HEK293 (cell line): ENCODE data around the gene SIRPB2.
A peak's percentile ranks its signal among the peaks of the same experiment; 100 is the strongest.

Experiments
- GLI4 ChIP-seq: fragments of 450-650 bp; formaldehyde crosslinking; IDR thresholded peaks from 2 replicates; pipeline ENCODE4 v1.5.1; 2016; ENCODE audit warnings: missing biosample characterization, missing genetic modification characterization
- HOXC10 ChIP-seq: sonication (generic); formaldehyde crosslinking; IDR thresholded peaks from 2 replicates; pipeline ENCODE4 v1.8.1; 2023; ENCODE audit warnings: mild to moderate bottlenecking, missing genetic modification reagents
- IKZF3 ChIP-seq: fragments of 450-650 bp; IDR thresholded peaks from 2 replicates; pipeline ENCODE4 v1.5.0; 2018; ENCODE audit warnings: missing biosample characterization, mild to moderate bottlenecking, missing genetic modification characterization, moderate library complexity
- KLF7 ChIP-seq: fragments of 450-650 bp; formaldehyde crosslinking; IDR thresholded peaks from 2 replicates; pipeline ENCODE4 v1.5.1; 2016; ENCODE audit warnings: missing biosample characterization, missing genetic modification characterization, borderline replicate concordance
- MEIS1 ChIP-seq: sonication (generic); formaldehyde crosslinking; IDR thresholded peaks from 2 replicates; pipeline ENCODE4 v1.8.1; 2022; ENCODE audit warnings: missing genetic modification reagents, mild to moderate bottlenecking, borderline replicate concordance
- MZF1 ChIP-seq: fragments of 450-650 bp; formaldehyde crosslinking; IDR thresholded peaks from 2 replicates; pipeline ENCODE4 v1.5.1; 2017; ENCODE audit warnings: missing biosample characterization, missing genetic modification characterization, borderline replicate concordance
- ZBTB48 ChIP-seq: fragments of 450-650 bp; formaldehyde crosslinking; IDR thresholded peaks from 2 replicates; pipeline ENCODE4 v1.5.1; 2016; ENCODE audit warnings: missing biosample characterization, missing genetic modification characterization
- ZBTB7A ChIP-seq: fragments of 450-650 bp; formaldehyde crosslinking; IDR thresholded peaks from 2 replicates; pipeline ENCODE4 v1.5.1; 2016; ENCODE audit warnings: low read depth, missing biosample characterization, missing genetic modification characterization
- ZNF19 ChIP-seq: fragments of 450-650 bp; formaldehyde crosslinking; IDR thresholded peaks from 2 replicates; pipeline ENCODE4; 2016; ENCODE audit warnings: missing biosample characterization, missing genetic modification characterization, low read depth
- ZNF202 ChIP-seq: fragments of 450-650 bp; formaldehyde crosslinking; IDR thresholded peaks from 2 replicates; pipeline ENCODE4 v1.5.1; 2016; ENCODE audit warnings: missing biosample characterization, missing genetic modification characterization, borderline replicate concordance
- ZNF324 ChIP-seq: fragments of 450-650 bp; formaldehyde crosslinking; IDR thresholded peaks from 2 replicates; pipeline ENCODE4 v1.5.1; 2016; ENCODE audit warnings: missing biosample characterization, missing genetic modification characterization
- ZNF366 ChIP-seq: fragments of 450-650 bp; formaldehyde crosslinking; conservative IDR thresholded peaks from 2 replicates; pipeline ENCODE4 v1.5.1; 2016; ENCODE audit warnings: missing biosample characterization, missing genetic modification characterization
- ZNF433 ChIP-seq: fragments of 450-650 bp; formaldehyde crosslinking; IDR thresholded peaks from 2 replicates; pipeline ENCODE4 v1.5.1; 2016; ENCODE audit warnings: missing biosample characterization, missing genetic modification characterization, low read depth
- ZNF529 ChIP-seq: fragments of 450-650 bp; formaldehyde crosslinking; IDR thresholded peaks from 2 replicates; pipeline ENCODE4 v1.5.1; 2017; ENCODE audit warnings: missing genetic modification characterization, missing biosample characterization; ENCODE audit not compliant: insufficient replicate concordance
- ZNF558 ChIP-seq: fragments of 450-650 bp; formaldehyde crosslinking; IDR thresholded peaks from 2 replicates; pipeline ENCODE4 v1.5.1; 2016; ENCODE audit warnings: missing biosample characterization, missing genetic modification characterization
- ZNF571 ChIP-seq: fragments of 450-650 bp; formaldehyde crosslinking; IDR thresholded peaks from 2 replicates; pipeline ENCODE4 v1.5.0; 2017; ENCODE audit warnings: missing biosample characterization, missing genetic modification characterization
- ZNF623 ChIP-seq: fragments of 450-650 bp; formaldehyde crosslinking; IDR thresholded peaks from 2 replicates; pipeline ENCODE4 v1.5.1; 2016; ENCODE audit warnings: missing biosample characterization, missing genetic modification characterization
- ZNF677 ChIP-seq: fragments of 450-650 bp; IDR thresholded peaks from 2 replicates; pipeline ENCODE4 v1.5.0; 2018; ENCODE audit warnings: missing biosample characterization, mild to moderate bottlenecking, missing genetic modification characterization, moderate library complexity
- ZNF704 ChIP-seq: fragments of 450-650 bp; formaldehyde crosslinking; IDR thresholded peaks from 2 replicates; pipeline ENCODE4 v1.5.1; 2016; ENCODE audit warnings: missing biosample characterization, missing genetic modification characterization
- ZNF747 ChIP-seq: fragments of 450-650 bp; formaldehyde crosslinking; IDR thresholded peaks from 2 replicates; pipeline ENCODE4 v1.5.1; 2016; ENCODE audit warnings: missing biosample characterization, missing genetic modification characterization
- ZNF785 ChIP-seq: fragments of 450-650 bp; formaldehyde crosslinking; IDR thresholded peaks from 2 replicates; pipeline ENCODE4 v1.5.1; 2016; ENCODE audit warnings: missing biosample characterization, missing genetic modification characterization
- TF ChIP-seq, protein P1 (sequence below): fragments of 450-650 bp; formaldehyde crosslinking; IDR thresholded peaks from 2 replicates; pipeline ENCODE4 v1.5.1; 2016; ENCODE audit warnings: missing biosample characterization, missing genetic modification characterization
- TF ChIP-seq, protein P2 (sequence below): fragments of 450-650 bp; formaldehyde crosslinking; IDR thresholded peaks from 2 replicates; pipeline ENCODE4 v1.5.1; 2016; ENCODE audit warnings: missing biosample characterization, missing genetic modification characterization
- TF ChIP-seq, protein P3 (sequence below): fragments of 450-650 bp; formaldehyde crosslinking; IDR thresholded peaks from 2 replicates; pipeline ENCODE4 v1.5.1; 2016; ENCODE audit warnings: missing biosample characterization, missing genetic modification characterization
- TF ChIP-seq, protein P4 (sequence below): fragments of 450-650 bp; formaldehyde crosslinking; IDR thresholded peaks from 2 replicates; pipeline ENCODE4 v1.5.1; 2016; ENCODE audit warnings: missing biosample characterization, missing genetic modification characterization, borderline replicate concordance
- TF ChIP-seq, protein P5 (sequence below): fragments of 450-650 bp; formaldehyde crosslinking; IDR thresholded peaks from 2 replicates; pipeline ENCODE4 v1.5.1; 2016; ENCODE audit warnings: missing biosample characterization, missing genetic modification characterization

Gene SIRPB2

DNA sequence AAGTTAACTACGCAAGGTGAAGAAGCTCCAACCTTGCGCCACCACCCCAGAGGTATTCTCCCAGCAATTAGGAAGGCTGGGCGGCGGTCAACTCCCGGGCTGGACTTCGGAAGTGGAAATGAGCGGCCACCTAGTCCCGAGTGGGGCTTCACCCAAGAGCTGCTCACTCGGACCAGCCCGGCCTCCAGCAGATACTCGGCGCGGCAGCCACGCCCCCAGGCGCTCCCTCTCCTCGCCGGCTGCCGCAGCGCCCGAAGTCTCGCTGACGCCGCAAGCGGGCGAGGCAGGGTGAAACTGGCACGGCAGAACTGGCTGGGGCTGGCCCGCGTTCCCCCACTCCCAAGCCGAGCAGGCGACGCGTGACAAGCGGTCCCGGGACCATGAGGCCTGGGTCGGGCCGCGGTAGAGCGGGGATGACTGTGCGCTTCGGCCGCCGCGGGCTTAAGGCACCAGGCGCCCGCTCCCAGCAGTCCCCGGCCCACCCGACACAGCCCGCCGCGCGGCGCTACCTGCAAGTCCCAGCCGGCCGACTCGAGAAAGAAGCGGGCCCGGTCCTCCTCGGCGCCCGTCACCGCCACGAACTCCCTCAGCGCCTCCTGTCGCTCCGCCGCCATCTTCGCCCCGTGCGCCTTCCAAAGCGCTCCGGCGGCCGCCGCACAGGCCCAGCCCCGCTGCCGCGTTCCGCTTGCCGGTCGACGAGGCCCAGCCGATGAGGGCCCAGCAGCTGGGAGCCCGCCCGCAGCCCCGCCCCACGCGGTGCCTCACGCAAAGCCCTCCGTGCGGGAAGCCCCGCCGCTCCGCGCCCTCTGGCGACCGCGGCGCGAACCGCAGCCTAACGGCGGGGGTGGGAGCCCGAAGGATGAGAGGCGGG, 24.8 kb downstream of the SIRPB2 start, which contains the start of gene NSFL1C (continued):
- TF ChIP-seq ZBTB48 (tag by site-specific recombination) (peak; percentile 48), ZNF785 (tag by site-specific recombination) (0 out of 2 replicates have a peak, but pooled peaks have one; percentile 23), ZNF529 (tag by site-specific recombination) (no peak), IKZF3 (tag by site-specific recombination) (peak; percentile 80), ZNF19 (tag by site-specific recombination) (no peak), MZF1 (tag by site-specific recombination) (no peak), ZNF433 (tag by site-specific recombination) (no peak), MEIS1 (CRISPR knock-in tag) (no peak), KLF7 (tag by site-specific recombination) (no peak), ZNF704 (tag by site-specific recombination) (no peak), GLI4 (tag by site-specific recombination) (no peak), HOXC10 (no peak), ZBTB7A (tag by site-specific recombination) (no peak; the same call in 1 of the 2 replicates), ZNF366 (tag by site-specific recombination) (no peak), ZNF202 (tag by site-specific recombination) (no peak), ZNF558 (no peak), ZNF747 (tag by site-specific recombination) (no peak), ZNF623 (no peak), ZNF677 (tag by site-specific recombination) (peak; percentile 79), ZNF571 (tag by site-specific recombination) (no peak), ZNF324 (peak; percentile 46; the same call in 1 of the 2 replicates)
- TF ChIP-seq, protein P1, sequence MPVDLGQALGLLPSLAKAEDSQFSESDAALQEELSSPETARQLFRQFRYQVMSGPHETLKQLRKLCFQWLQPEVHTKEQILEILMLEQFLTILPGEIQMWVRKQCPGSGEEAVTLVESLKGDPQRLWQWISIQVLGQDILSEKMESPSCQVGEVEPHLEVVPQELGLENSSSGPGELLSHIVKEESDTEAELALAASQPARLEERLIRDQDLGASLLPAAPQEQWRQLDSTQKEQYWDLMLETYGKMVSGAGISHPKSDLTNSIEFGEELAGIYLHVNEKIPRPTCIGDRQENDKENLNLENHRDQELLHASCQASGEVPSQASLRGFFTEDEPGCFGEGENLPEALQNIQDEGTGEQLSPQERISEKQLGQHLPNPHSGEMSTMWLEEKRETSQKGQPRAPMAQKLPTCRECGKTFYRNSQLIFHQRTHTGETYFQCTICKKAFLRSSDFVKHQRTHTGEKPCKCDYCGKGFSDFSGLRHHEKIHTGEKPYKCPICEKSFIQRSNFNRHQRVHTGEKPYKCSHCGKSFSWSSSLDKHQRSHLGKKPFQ (tag by site-specific recombination) = no peak
- TF ChIP-seq, protein P2, sequence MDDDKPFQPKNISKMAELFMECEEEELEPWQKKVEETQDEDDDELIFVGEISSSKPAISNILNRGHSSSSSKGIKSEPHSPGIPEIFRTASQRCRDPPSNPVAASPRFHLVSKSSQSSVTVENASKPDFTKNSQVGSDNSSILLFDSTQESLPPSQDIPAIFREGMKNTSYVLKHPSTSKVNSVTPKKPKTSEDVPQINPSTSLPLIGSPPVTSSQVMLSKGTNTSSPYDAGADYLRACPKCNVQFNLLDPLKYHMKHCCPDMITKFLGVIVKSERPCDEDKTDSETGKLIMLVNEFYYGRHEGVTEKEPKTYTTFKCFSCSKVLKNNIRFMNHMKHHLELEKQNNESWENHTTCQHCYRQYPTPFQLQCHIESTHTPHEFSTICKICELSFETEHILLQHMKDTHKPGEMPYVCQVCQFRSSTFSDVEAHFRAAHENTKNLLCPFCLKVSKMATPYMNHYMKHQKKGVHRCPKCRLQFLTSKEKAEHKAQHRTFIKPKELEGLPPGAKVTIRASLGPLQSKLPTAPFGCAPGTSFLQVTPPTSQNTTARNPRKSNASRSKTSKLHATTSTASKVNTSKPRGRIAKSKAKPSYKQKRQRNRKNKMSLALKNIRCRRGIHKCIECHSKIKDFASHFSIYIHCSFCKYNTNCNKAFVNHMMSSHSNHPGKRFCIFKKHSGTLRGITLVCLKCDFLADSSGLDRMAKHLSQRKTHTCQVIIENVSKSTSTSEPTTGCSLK (tag by site-specific recombination) = no peak
- TF ChIP-seq, protein P3, sequence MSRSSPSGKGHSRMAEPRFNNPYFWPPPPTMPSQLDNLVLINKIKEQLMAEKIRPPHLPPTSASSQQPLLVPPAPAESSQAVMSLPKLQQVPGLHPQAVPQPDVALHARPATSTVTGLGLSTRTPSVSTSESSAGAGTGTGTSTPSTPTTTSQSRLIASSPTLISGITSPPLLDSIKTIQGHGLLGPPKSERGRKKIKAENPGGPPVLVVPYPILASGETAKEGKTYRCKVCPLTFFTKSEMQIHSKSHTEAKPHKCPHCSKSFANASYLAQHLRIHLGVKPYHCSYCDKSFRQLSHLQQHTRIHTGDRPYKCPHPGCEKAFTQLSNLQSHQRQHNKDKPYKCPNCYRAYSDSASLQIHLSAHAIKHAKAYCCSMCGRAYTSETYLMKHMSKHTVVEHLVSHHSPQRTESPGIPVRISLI (tag by site-specific recombination) = no peak
- TF ChIP-seq, protein P4, sequence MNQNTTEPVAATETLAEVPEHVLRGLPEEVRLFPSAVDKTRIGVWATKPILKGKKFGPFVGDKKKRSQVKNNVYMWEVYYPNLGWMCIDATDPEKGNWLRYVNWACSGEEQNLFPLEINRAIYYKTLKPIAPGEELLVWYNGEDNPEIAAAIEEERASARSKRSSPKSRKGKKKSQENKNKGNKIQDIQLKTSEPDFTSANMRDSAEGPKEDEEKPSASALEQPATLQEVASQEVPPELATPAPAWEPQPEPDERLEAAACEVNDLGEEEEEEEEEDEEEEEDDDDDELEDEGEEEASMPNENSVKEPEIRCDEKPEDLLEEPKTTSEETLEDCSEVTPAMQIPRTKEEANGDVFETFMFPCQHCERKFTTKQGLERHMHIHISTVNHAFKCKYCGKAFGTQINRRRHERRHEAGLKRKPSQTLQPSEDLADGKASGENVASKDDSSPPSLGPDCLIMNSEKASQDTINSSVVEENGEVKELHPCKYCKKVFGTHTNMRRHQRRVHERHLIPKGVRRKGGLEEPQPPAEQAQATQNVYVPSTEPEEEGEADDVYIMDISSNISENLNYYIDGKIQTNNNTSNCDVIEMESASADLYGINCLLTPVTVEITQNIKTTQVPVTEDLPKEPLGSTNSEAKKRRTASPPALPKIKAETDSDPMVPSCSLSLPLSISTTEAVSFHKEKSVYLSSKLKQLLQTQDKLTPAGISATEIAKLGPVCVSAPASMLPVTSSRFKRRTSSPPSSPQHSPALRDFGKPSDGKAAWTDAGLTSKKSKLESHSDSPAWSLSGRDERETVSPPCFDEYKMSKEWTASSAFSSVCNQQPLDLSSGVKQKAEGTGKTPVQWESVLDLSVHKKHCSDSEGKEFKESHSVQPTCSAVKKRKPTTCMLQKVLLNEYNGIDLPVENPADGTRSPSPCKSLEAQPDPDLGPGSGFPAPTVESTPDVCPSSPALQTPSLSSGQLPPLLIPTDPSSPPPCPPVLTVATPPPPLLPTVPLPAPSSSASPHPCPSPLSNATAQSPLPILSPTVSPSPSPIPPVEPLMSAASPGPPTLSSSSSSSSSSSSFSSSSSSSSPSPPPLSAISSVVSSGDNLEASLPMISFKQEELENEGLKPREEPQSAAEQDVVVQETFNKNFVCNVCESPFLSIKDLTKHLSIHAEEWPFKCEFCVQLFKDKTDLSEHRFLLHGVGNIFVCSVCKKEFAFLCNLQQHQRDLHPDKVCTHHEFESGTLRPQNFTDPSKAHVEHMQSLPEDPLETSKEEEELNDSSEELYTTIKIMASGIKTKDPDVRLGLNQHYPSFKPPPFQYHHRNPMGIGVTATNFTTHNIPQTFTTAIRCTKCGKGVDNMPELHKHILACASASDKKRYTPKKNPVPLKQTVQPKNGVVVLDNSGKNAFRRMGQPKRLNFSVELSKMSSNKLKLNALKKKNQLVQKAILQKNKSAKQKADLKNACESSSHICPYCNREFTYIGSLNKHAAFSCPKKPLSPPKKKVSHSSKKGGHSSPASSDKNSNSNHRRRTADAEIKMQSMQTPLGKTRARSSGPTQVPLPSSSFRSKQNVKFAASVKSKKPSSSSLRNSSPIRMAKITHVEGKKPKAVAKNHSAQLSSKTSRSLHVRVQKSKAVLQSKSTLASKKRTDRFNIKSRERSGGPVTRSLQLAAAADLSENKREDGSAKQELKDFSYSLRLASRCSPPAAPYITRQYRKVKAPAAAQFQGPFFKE (tag by site-specific recombination) = no peak
- TF ChIP-seq, protein P5, sequence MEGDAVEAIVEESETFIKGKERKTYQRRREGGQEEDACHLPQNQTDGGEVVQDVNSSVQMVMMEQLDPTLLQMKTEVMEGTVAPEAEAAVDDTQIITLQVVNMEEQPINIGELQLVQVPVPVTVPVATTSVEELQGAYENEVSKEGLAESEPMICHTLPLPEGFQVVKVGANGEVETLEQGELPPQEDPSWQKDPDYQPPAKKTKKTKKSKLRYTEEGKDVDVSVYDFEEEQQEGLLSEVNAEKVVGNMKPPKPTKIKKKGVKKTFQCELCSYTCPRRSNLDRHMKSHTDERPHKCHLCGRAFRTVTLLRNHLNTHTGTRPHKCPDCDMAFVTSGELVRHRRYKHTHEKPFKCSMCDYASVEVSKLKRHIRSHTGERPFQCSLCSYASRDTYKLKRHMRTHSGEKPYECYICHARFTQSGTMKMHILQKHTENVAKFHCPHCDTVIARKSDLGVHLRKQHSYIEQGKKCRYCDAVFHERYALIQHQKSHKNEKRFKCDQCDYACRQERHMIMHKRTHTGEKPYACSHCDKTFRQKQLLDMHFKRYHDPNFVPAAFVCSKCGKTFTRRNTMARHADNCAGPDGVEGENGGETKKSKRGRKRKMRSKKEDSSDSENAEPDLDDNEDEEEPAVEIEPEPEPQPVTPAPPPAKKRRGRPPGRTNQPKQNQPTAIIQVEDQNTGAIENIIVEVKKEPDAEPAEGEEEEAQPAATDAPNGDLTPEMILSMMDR (tag by site-specific recombination) = peak; percentile 63
